IMR-90 (cell line): ENCODE data around the gene APCDD1L. TPM values are rescaled to one million over a fixed set of nuclear protein-coding genes. Genes with fewer than 3 reads are reported as not detected.

Experiments used
- ATAC-seq: fragments of 200-7000 bp; cut with Tn5 transposase; 2 replicates; pipeline ENCODE4 v1.9.1; 2020; ENCODE audit warnings: low read depth, mild to moderate bottlenecking, moderate library complexity
- BruUV-seq: library from RNA; stranded (reverse); fragments of 400-500 nt; replicated peaks from 2 replicates; lab custom pipeline; 2021; lab: Mats Ljungman, UMichigan
- CTCF ChIA-PET: fragments of 300-600 bp; formaldehyde crosslinking; extraction: SDS; loops from one replicate; lab custom pipeline; 2021; ENCODE audit warnings: antibody characterized with exemption; lab: Yijun Ruan, JAX
- POLR2A ChIA-PET: fragments of 300-600 bp; sonication (Branson Sonifier 250); formaldehyde crosslinking; loops from one replicate; lab custom pipeline; 2022; ENCODE audit warnings: antibody characterized with exemption; ENCODE audit not compliant: unreplicated experiment; lab: Charles Lee
- DNase-seq: peaks from one replicate; pipeline ENCODE4 v3.0.0; 2013
- H2AFZ ChIP-seq: replicated peaks from 2 replicates; pipeline ENCODE3; 2013; ENCODE audit warnings: low read length, mild to moderate bottlenecking; ENCODE audit not compliant: poor library complexity
- H2AK5ac ChIP-seq: 2 replicates; pipeline ENCODE4 v1.6.1; 2013; ENCODE audit warnings: low read depth, low read length, inconsistent platforms
- H2AK9ac ChIP-seq: replicated peaks from 2 replicates; pipeline ENCODE3; 2013; ENCODE audit warnings: mild to moderate bottlenecking, low read depth, low read length, moderate library complexity; ENCODE audit not compliant: poor library complexity
- H2BK120ac ChIP-seq: 2 replicates; pipeline ENCODE4 v1.6.1; 2013; ENCODE audit warnings: low read depth, low read length, inconsistent platforms
- H2BK15ac ChIP-seq: 3 replicates; pipeline ENCODE4 v1.6.1; 2013; ENCODE audit warnings: low read depth, low read length, inconsistent platforms
- H2BK20ac ChIP-seq: 2 replicates; pipeline ENCODE4 v1.6.1; 2013; ENCODE audit warnings: low read depth, mild to moderate bottlenecking, inconsistent platforms, low read length, moderate library complexity
- H2BK5ac ChIP-seq: 2 replicates; pipeline ENCODE4 v1.6.1; 2013; ENCODE audit warnings: mild to moderate bottlenecking, low read depth, low read length, inconsistent platforms; ENCODE audit not compliant: poor library complexity, severe bottlenecking
- H3K14ac ChIP-seq: replicated peaks from 2 replicates; pipeline ENCODE4 v1.6.1; 2013; ENCODE audit warnings: low read depth, low read length, inconsistent platforms
- H3K18ac ChIP-seq: 2 replicates; pipeline ENCODE4 v1.6.1; 2013; ENCODE audit warnings: low read depth, low read length, control low read depth
- H3K23ac ChIP-seq: 2 replicates; pipeline ENCODE4 v1.6.1; 2013; ENCODE audit warnings: low read depth, low read length, inconsistent platforms
- H3K27ac ChIP-seq: 2 replicates; pipeline ENCODE4 v1.5.1; 2013; ENCODE audit warnings: mild to moderate bottlenecking, control low read depth, low read length; ENCODE audit not compliant: insufficient read depth
- H3K27me3 ChIP-seq: 2 replicates; pipeline ENCODE4 v1.6.1; 2013; ENCODE audit warnings: low read length; ENCODE audit not compliant: control insufficient read depth, insufficient read depth
- H3K36me3 ChIP-seq: 2 replicates; pipeline ENCODE4 v1.6.1; 2013; ENCODE audit warnings: low read length, mixed read lengths; ENCODE audit not compliant: control insufficient read depth, insufficient read depth
- H3K4ac ChIP-seq: 2 replicates; pipeline ENCODE4 v1.6.1; 2013; ENCODE audit warnings: low read depth, low read length, inconsistent platforms
- H3K4me1 ChIP-seq: 2 replicates; pipeline ENCODE4 v1.6.1; 2013; ENCODE audit warnings: low read length, mixed read lengths; ENCODE audit not compliant: control insufficient read depth, insufficient read depth
- H3K4me2 ChIP-seq: 2 replicates; pipeline ENCODE4 v1.6.1; 2013; ENCODE audit warnings: low read depth, mild to moderate bottlenecking, control low read depth, low read length, moderate library complexity
- H3K4me3 ChIP-seq: 2 replicates; pipeline ENCODE4 v1.5.1; 2013; ENCODE audit warnings: low read depth, mild to moderate bottlenecking, control low read depth, low read length, moderate library complexity; ENCODE audit not compliant: insufficient read depth
- H3K56ac ChIP-seq: 2 replicates; pipeline ENCODE4 v1.6.1; 2013; ENCODE audit warnings: low read length, inconsistent platforms; ENCODE audit not compliant: insufficient read depth; ENCODE audit errors: extremely low read depth
- H3K79me1 ChIP-seq, 2 experiments: 2 replicates each; pipeline ENCODE4 v1.6.1; 2013; ENCODE audit warnings: low read length in 2 of 2, inconsistent platforms in 1 of 2, low read depth in 1 of 2
- H3K9ac ChIP-seq: 2 replicates; pipeline ENCODE4 v1.6.1; 2013; ENCODE audit warnings: low read depth, low read length, control low read depth
- H3K9me1 ChIP-seq: 2 replicates; pipeline ENCODE4 v1.6.1; 2013; ENCODE audit warnings: low read length, inconsistent platforms; ENCODE audit not compliant: insufficient read depth
- H3K9me3 ChIP-seq: 2 replicates; pipeline ENCODE4 v1.6.1; 2013; ENCODE audit warnings: low read length; ENCODE audit not compliant: control insufficient read depth, insufficient read depth
- H4K20me1 ChIP-seq: 2 replicates; pipeline ENCODE4 v1.6.1; 2013; ENCODE audit warnings: low read length, inconsistent platforms; ENCODE audit not compliant: insufficient read depth
- H4K5ac ChIP-seq: 2 replicates; pipeline ENCODE4 v1.6.1; 2013; ENCODE audit warnings: mild to moderate bottlenecking, low read depth, low read length, control low read depth
- H4K8ac ChIP-seq, 2 experiments: 2 replicates each; pipeline ENCODE4 v1.6.1; 2013; ENCODE audit warnings: low read depth in 2 of 2, low read length in 2 of 2, control low read depth in 1 of 2, inconsistent platforms in 1 of 2
- H4K91ac ChIP-seq: 2 replicates; pipeline ENCODE4 v1.6.1; 2013; ENCODE audit warnings: low read depth, low read length, inconsistent platforms; ENCODE audit not compliant: insufficient read depth
- BHLHE40 ChIP-seq: fragments of 150-350 bp; IDR thresholded peaks from 2 replicates; pipeline ENCODE4 v1.6.1; 2016; ENCODE audit warnings: mild to moderate bottlenecking, low read depth, low read length
- CEBPB ChIP-seq: IDR thresholded peaks from 2 replicates; pipeline ENCODE4 v1.6.1; 2012; ENCODE audit warnings: low read depth, low read length, improper control_type of control experiment
- CHD1 ChIP-seq: IDR thresholded peaks from 2 replicates; pipeline ENCODE4 v1.6.1; 2012; ENCODE audit warnings: low read depth, low read length, improper control_type of control experiment
- CTCF ChIP-seq: conservative IDR thresholded peaks from 2 replicates; pipeline ENCODE4 v1.5.1; 2012; ENCODE audit warnings: mild to moderate bottlenecking, low read depth, low read length, improper control_type of control experiment
- FOS ChIP-seq: fragments of 150-350 bp; IDR thresholded peaks from 2 replicates; pipeline ENCODE4 v1.6.1; 2016; ENCODE audit warnings: low read depth, low read length
- MAFK ChIP-seq: IDR thresholded peaks from 2 replicates; pipeline ENCODE4 v1.6.1; 2012; ENCODE audit warnings: low read depth, low read length, improper control_type of control experiment
- MAZ ChIP-seq: IDR thresholded peaks from 2 replicates; pipeline ENCODE4 v1.6.1; 2012; ENCODE audit warnings: low read depth, mild to moderate bottlenecking, low read length, improper control_type of control experiment, moderate library complexity, borderline replicate concordance
- MXI1 ChIP-seq: IDR thresholded peaks from 2 replicates; pipeline ENCODE4 v1.6.1; 2012; ENCODE audit warnings: low read depth, mild to moderate bottlenecking, low read length, moderate library complexity, borderline replicate concordance
- NFE2L2 ChIP-seq: fragments of 150-350 bp; IDR thresholded peaks from 2 replicates; pipeline ENCODE4 v1.6.1; 2016; ENCODE audit warnings: low read depth, mild to moderate bottlenecking, low read length
- POLR2A ChIP-seq: IDR thresholded peaks from 2 replicates; pipeline ENCODE4 v1.6.1; 2012; ENCODE audit warnings: mild to moderate bottlenecking, low read depth, low read length
- RAD21 ChIP-seq: IDR thresholded peaks from 2 replicates; pipeline ENCODE4 v1.6.1; 2012; ENCODE audit warnings: low read length, improper control_type of control experiment
- RCOR1 ChIP-seq: IDR thresholded peaks from 2 replicates; pipeline ENCODE4 v1.6.1; 2012; ENCODE audit warnings: mild to moderate bottlenecking, low read length, improper control_type of control experiment; ENCODE audit not compliant: insufficient replicate concordance
- RFX5 ChIP-seq: IDR thresholded peaks from 2 replicates; pipeline ENCODE4 v1.8.0; 2012; ENCODE audit warnings: low read depth, mild to moderate bottlenecking, low read length, moderate library complexity
- SMC3 ChIP-seq: fragments of 150-350 bp; IDR thresholded peaks from 2 replicates; pipeline ENCODE4 v1.6.1; 2016; ENCODE audit warnings: low read depth, mild to moderate bottlenecking, antibody characterized with exemption, low read length, moderate library complexity
- USF2 ChIP-seq: fragments of 150-350 bp; IDR thresholded peaks from 2 replicates; pipeline ENCODE4 v1.6.1; 2017; ENCODE audit warnings: mild to moderate bottlenecking, antibody characterized with exemption, low read length, low read depth
- WGBS, 2 experiments: methylation state at CpG; one replicate each; pipeline versions ENCODE4 v1.1.5 to v1.1.7; 2013; ENCODE audit warnings: missing lambda C conversion rate in 2 of 2; ENCODE audit not compliant: insufficient read length in 1 of 2; ENCODE audit errors: extremely low coverage in 2 of 2; 5-methylcytosine and 5-hydroxymethylcytosine counted together
- dilution Hi-C: fragments of 300-500 bp; cut with HindIII; formaldehyde crosslinking; loops from one replicate; pipeline ENCODE4 v1.14.3; 2018; ENCODE audit warnings: low sequenced_read_pairs; ENCODE audit not compliant: unreplicated experiment
- in situ Hi-C: fragments of 300-500 bp; cut with MboI; formaldehyde crosslinking; loops from 3 replicates; pipeline ENCODE4 v1.14.3; 2019; ENCODE audit warnings: low sequenced_read_pairs, inconsistent platforms, mixed read lengths
- intact Hi-C: fragments of 100-400 bp; cut with micrococcal nuclease; formaldehyde crosslinking; loops from 2 replicates; pipeline ENCODE4 v1.10.0; 2022
- polyA plus RNA-seq, 3 experiments: library from polyadenylated mRNA; depleted of rRNA; stranded (reverse); fragments of >200 nt; gene quantifications; 2 replicates each; pipeline ENCODE4 v1.2.3, GENCODE V29; 2012; ENCODE audit warnings: low replicate concordance in 1 of 3
- total RNA-seq: library from RNA; depleted of rRNA; stranded (reverse); fragments of >200 nt; gene quantifications from 2 replicates; pipeline ENCODE4 v1.2.3, GENCODE V29; 2012
- TF ChIP-seq, protein P1 (sequence below): fragments of 150-350 bp; IDR thresholded peaks from 2 replicates; pipeline ENCODE4 v1.6.1; 2016; ENCODE audit warnings: low read depth, mild to moderate bottlenecking, low read length, moderate library complexity, borderline replicate concordance

APCDD1L gene
- total and polyA plus RNA-seq, 2 of the 4 experiments (the other 2 are of a cell fraction) = 2.5 to 18.3 TPM

DNA sequence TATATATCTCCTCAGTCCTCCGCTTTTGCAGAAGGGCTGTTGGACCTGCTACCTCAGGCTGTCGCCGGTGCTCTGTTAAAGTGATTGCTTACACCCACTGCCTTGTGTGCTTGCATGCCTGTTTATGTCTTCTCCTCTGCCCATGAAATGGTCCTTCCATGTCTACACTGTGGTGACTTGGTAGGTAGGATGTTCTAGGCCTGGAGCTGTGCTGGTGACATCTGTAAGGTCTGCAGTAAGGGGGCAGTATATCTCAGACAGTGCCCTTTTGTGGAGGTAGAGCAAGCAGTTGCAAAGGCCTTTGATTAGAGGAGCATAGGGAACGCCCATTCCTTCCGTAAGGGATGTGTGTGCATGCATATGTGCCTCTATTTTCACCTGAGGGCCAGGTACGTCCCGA is 85.9 kb downstream of the APCDD1L start:
- in situ Hi-C loops (no loop called here), dilution Hi-C loops (no loop called here), intact Hi-C loops (no loop called here)
- H4K91ac ChIP-seq = no peak overlapping the region
- H3K9me3 ChIP-seq = no peaks in the 10 kb centered on the region
- no peak overlapping the region for H3K4me2 ChIP-seq
- no peak overlapping the region for H3K18ac ChIP-seq
- no peaks in the 10 kb centered on the region for H3K27me3 ChIP-seq
- CTCF ChIA-PET = interaction anchor here (0.7 kb wide), 1 partner anchor 9 kb away, joined by 3 read pairs; no protein-coding TSS in a partner anchor
- no TSS peak for BruUV-seq
- no peak overlapping the region for H3K27ac ChIP-seq
- no peak overlapping the region for H3K4me3 ChIP-seq
- H2BK15ac ChIP-seq = no peak overlapping the region
- no peak overlapping the region for H3K56ac ChIP-seq
- no peak overlapping the region for H3K4ac ChIP-seq
- H2AK9ac ChIP-seq = no peak overlapping the region
- ATAC-seq = no peak
- peak overlapping the region; percentile 4; the same call in 1 of the 2 replicates for H2AK5ac ChIP-seq
- POLR2A ChIA-PET = no interaction called here
- no peak overlapping the region for H2BK120ac ChIP-seq
- H3K79me1 ChIP-seq = peaks cover 69 to 92% of the 10 kb centered on the region in 2 experiments
- H2AFZ ChIP-seq = no peak overlapping the region
- H3K9me1 ChIP-seq = peaks cover 33% of the 10 kb centered on the region
- no peak overlapping the region for H3K23ac ChIP-seq
- H3K36me3 ChIP-seq = 0 out of 2 replicates have a peak, but pooled peaks cover 2% of the 10 kb centered on the region
- H3K4me1 ChIP-seq = peaks cover 21% of the 10 kb centered on the region
- no peak overlapping the region for H2BK5ac ChIP-seq
- WGBS, 2 experiments = no CpG with 5 or more reads among the region's 7 CpGs
- H4K8ac ChIP-seq = no peak overlapping the region
- H2BK20ac ChIP-seq = no peak overlapping the region
- no peak overlapping the region for H4K5ac ChIP-seq
- no peak overlapping the region for H3K14ac ChIP-seq
- no peak for DNase-seq
- TF ChIP-seq RFX5 = no peak
- TF ChIP-seq MXI1 = no peak
- TF ChIP-seq RAD21 = no peak
- TF ChIP-seq RCOR1 = no peak
- TF ChIP-seq, protein P1, sequence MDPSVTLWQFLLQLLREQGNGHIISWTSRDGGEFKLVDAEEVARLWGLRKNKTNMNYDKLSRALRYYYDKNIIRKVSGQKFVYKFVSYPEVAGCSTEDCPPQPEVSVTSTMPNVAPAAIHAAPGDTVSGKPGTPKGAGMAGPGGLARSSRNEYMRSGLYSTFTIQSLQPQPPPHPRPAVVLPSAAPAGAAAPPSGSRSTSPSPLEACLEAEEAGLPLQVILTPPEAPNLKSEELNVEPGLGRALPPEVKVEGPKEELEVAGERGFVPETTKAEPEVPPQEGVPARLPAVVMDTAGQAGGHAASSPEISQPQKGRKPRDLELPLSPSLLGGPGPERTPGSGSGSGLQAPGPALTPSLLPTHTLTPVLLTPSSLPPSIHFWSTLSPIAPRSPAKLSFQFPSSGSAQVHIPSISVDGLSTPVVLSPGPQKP = no peak
- no peak for TF ChIP-seq CEBPB
- TF ChIP-seq USF2 = no peak
- TF ChIP-seq NFE2L2 = no peak
- TF ChIP-seq FOS = no peak
- TF ChIP-seq SMC3 = no peak
- TF ChIP-seq BHLHE40 = no peak
- TF ChIP-seq CTCF = no peak
- TF ChIP-seq POLR2A = no peak
- TF ChIP-seq CHD1 = no peak
- TF ChIP-seq MAFK = no peak
- no peak for TF ChIP-seq MAZ
- peaks cover 50% of the 10 kb centered on the region for H4K20me1 ChIP-seq
- H3K9ac ChIP-seq = no peak overlapping the region
